Fibroblast of lung (primary cell): Measurements from ENCODE around the gene CDRT4. TPM values are rescaled to one million over a fixed set of nuclear protein-coding genes. Genes with fewer than 3 reads are reported as not detected.
A peak's percentile ranks its signal among the peaks of the same experiment; 100 is the strongest.

Experiments
- DNase-seq, 2 donors: peaks; one replicate each; pipeline versions ENCODE4 v3.0.0 to v3.0.0-alpha.2; 2010; ENCODE audit warnings: low read depth in 2 of 2
- H2AFZ ChIP-seq: 2 replicates; pipeline ENCODE4 v1.5.1; 2012; ENCODE audit warnings: low read length, control low read depth, inconsistent platforms
- H3K27ac ChIP-seq: 2 replicates; pipeline ENCODE4 v1.5.1; 2011; ENCODE audit warnings: low read length, control low read depth; ENCODE audit not compliant: insufficient read depth
- H3K27me3 ChIP-seq: 2 replicates; pipeline ENCODE4 v1.5.1; 2011; ENCODE audit warnings: mild to moderate bottlenecking, low read length; ENCODE audit not compliant: control insufficient read depth, insufficient read depth
- H3K36me3 ChIP-seq: 2 replicates; pipeline ENCODE4 v1.5.1; 2011; ENCODE audit warnings: low read length; ENCODE audit not compliant: control insufficient read depth, insufficient read depth
- H3K4me1 ChIP-seq: 2 replicates; pipeline ENCODE4 v1.5.1; 2011; ENCODE audit warnings: low read length; ENCODE audit not compliant: control insufficient read depth, insufficient read depth; ENCODE audit errors: extremely low read depth
- H3K4me2 ChIP-seq: 2 replicates; pipeline ENCODE4 v1.5.1; 2011; ENCODE audit warnings: low read length, control low read depth; ENCODE audit not compliant: insufficient read depth; ENCODE audit errors: extremely low read depth
- H3K4me3 ChIP-seq, 4 experiments: fragments of 200-600 bp in 1 of 4; sonication (generic) in 1 of 4; replicated peaks in 1 of 4; 2 replicates each; pipeline ENCODE4 v1.5.1; 2011 to 2016; ENCODE audit warnings: low read length in 4 of 4, low read depth in 3 of 4, mild to moderate bottlenecking in 3 of 4, control low read depth in 2 of 4, inconsistent platforms in 1 of 4, mixed read lengths in 1 of 4; ENCODE audit not compliant: insufficient read depth in 1 of 4; ENCODE audit errors: control extremely low read depth in 1 of 4
- H3K79me2 ChIP-seq: 2 replicates; pipeline ENCODE4 v1.5.1; 2012; ENCODE audit warnings: mild to moderate bottlenecking, low read length, inconsistent platforms; ENCODE audit not compliant: control insufficient read depth, insufficient read depth
- H3K9ac ChIP-seq: 2 replicates; pipeline ENCODE4 v1.5.1; 2011; ENCODE audit warnings: mild to moderate bottlenecking, low read length, control low read depth; ENCODE audit not compliant: insufficient read depth
- H3K9me3 ChIP-seq: 2 replicates; pipeline ENCODE4 v1.5.1; 2012; ENCODE audit warnings: low read depth, low read length; ENCODE audit not compliant: control insufficient read depth, insufficient read depth
- H4K20me1 ChIP-seq: 2 replicates; pipeline ENCODE4 v1.5.1; 2011; ENCODE audit warnings: low read length; ENCODE audit not compliant: control insufficient read depth, insufficient read depth; ENCODE audit errors: extremely low read depth
- EZH2 ChIP-seq: IDR thresholded peaks from 2 replicates; pipeline ENCODE4 v1.5.1; 2012; ENCODE audit warnings: low read length, control low read depth, mild to moderate bottlenecking; ENCODE audit errors: missing control alignments
- polyA plus RNA-seq, 2 donors: library from polyadenylated mRNA; depleted of rRNA in 1 of 2; stranded (reverse) in 1 of 2; unstranded in 1 of 2; fragments of >200 nt; gene quantifications; 2 replicates each; pipeline ENCODE4 v1.2.1, GENCODE V29; 2011 to 2012; ENCODE audit warnings: missing spikeins in 1 of 2
- total RNA-seq: library from RNA; depleted of rRNA; stranded (reverse); fragments of >200 nt; gene quantifications from 2 replicates; pipeline ENCODE4 v1.2.1, GENCODE V29; 2014
- TF ChIP-seq, protein P1 (sequence below), 2 donors: IDR thresholded peaks in 1 of 2; conservative IDR thresholded peaks in 1 of 2; 1 replicate in 1 of 2; 2 replicates in 1 of 2; pipeline ENCODE4 v1.5.1; 2011 to 2012; ENCODE audit warnings: low read length in 2 of 2, control low read depth in 1 of 2, inconsistent platforms in 1 of 2, low read depth in 1 of 2, mild to moderate bottlenecking in 1 of 2

Gene CDRT4
- total and polyA plus RNA-seq, 2 donors (not counting 1 experiment from before 2014, with no cell fraction given) = 0.49 to 2.3 TPM

DNA sequence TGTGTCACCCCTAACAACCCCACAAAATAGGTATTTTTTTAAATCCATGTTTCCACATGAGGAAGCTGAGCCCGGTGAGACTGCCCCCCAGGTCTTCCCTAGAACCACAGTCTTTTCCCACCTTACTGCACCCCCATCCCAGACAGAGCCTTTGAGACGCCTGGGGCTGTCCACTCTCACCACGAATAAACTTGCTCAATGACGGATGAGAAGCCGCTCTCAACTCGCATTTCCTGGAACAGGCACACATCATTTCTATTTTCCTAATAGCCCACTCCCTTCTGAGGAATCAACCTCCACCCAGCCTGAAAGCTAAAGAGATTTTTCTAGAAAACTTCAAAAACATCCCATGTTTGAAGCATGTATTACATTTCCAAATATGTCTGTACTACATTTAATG is 14.1 kb upstream of the CDRT4 start:
- no peaks in the 10 kb centered on the region for H3K27me3 ChIP-seq
- H3K36me3 ChIP-seq = no peaks in the 10 kb centered on the region
- no peaks in the 10 kb centered on the region for H4K20me1 ChIP-seq
- no peak overlapping the region for H3K4me2 ChIP-seq
- no peak overlapping the region for H3K4me3 ChIP-seq
- H3K9ac ChIP-seq = no peak overlapping the region
- no peak overlapping the region for H2AFZ ChIP-seq
- no peak overlapping the region for H3K27ac ChIP-seq
- H3K4me1 ChIP-seq = peaks cover 5% of the 10 kb centered on the region
- DNase-seq = no peak
- H3K9me3 ChIP-seq = no peaks in the 10 kb centered on the region
- no peaks in the 10 kb centered on the region for H3K79me2 ChIP-seq
- TF ChIP-seq, protein P1, sequence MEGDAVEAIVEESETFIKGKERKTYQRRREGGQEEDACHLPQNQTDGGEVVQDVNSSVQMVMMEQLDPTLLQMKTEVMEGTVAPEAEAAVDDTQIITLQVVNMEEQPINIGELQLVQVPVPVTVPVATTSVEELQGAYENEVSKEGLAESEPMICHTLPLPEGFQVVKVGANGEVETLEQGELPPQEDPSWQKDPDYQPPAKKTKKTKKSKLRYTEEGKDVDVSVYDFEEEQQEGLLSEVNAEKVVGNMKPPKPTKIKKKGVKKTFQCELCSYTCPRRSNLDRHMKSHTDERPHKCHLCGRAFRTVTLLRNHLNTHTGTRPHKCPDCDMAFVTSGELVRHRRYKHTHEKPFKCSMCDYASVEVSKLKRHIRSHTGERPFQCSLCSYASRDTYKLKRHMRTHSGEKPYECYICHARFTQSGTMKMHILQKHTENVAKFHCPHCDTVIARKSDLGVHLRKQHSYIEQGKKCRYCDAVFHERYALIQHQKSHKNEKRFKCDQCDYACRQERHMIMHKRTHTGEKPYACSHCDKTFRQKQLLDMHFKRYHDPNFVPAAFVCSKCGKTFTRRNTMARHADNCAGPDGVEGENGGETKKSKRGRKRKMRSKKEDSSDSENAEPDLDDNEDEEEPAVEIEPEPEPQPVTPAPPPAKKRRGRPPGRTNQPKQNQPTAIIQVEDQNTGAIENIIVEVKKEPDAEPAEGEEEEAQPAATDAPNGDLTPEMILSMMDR (conservative IDR thresholded peaks at IDR 0.05 in 1 of 2, IDR thresholded peaks at IDR 0.05 in 1 of 2; ENCODE audit: low read depth in 1 of 2, low read length in 2 of 2) = no peak
- no peak for TF ChIP-seq EZH2

DNA sequence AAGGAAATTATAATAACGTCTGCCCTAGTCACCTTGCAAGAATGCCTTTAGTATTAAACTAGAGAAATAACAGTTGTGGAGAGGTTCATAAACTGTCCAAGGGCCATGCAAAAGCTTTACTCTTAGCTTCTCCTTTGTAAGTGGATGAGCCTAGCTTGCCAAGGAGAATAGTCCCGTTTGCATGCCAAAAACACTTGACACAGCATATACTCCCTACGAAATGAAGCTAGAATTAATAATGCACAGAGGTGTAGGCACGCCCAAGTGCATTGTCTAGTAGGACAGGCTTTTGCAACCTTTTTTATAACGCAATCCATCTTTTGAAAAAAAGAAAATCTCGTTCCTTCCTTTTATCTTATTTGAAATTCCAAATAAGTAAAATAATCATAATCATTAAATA is 12.8 kb upstream of the CDRT4 start:
- Histone ChIP-seq H3K4me2 (no peak overlapping the region), H3K27ac (no peak overlapping the region), H3K36me3 (no peaks in the 10 kb centered on the region), H2AFZ (no peak overlapping the region), H4K20me1 (no peaks in the 10 kb centered on the region), H3K4me3 (no peak overlapping the region), H3K79me2 (no peaks in the 10 kb centered on the region), H3K9me3 (no peaks in the 10 kb centered on the region), H3K9ac (no peak overlapping the region), H3K4me1 (peaks cover 6% of the 10 kb centered on the region), H3K27me3 (no peaks in the 10 kb centered on the region)
- TF ChIP-seq EZH2 = no peak
- TF ChIP-seq, protein P1 (conservative IDR thresholded peaks at IDR 0.05 in 1 of 2, IDR thresholded peaks at IDR 0.05 in 1 of 2; ENCODE audit: low read depth in 1 of 2, low read length in 2 of 2) = no peak
- no peak for DNase-seq

DNA sequence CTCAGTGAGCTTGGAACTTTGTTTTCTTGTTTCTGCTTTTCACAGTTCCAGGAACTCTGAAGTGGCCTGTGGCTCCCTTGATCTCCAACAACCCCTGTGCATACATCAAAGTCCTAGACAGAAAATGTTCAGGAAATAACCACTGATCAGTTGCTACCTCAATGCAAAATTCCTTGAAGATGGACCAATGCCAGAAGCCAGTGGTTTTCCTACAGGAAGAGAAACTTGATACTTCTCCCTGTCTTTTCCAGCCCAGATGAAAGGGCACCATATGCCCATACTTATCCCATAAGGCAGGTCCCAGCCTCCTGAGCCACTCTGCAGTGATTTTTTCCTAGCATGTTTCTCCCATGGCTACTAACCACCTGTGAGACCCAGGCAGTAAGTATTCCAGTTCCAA is 12.3 kb upstream of the CDRT4 start:
- no peak overlapping the region for H3K4me2 ChIP-seq
- DNase-seq = peak; percentile 45 to 71
- TF ChIP-seq, protein P1 (conservative IDR thresholded peaks at IDR 0.05 in 1 of 2, IDR thresholded peaks at IDR 0.05 in 1 of 2; ENCODE audit: low read depth in 1 of 2, low read length in 2 of 2) = no peak
- no peak for TF ChIP-seq EZH2
- H3K4me3 ChIP-seq = no peak overlapping the region
- no peaks in the 10 kb centered on the region for H3K9me3 ChIP-seq
- no peaks in the 10 kb centered on the region for H3K36me3 ChIP-seq
- no peak overlapping the region for H3K27ac ChIP-seq
- no peaks in the 10 kb centered on the region for H3K79me2 ChIP-seq
- H3K27me3 ChIP-seq = no peaks in the 10 kb centered on the region
- H3K9ac ChIP-seq = no peak overlapping the region
- H3K4me1 ChIP-seq = peaks cover 6% of the 10 kb centered on the region
- H4K20me1 ChIP-seq = no peaks in the 10 kb centered on the region
- H2AFZ ChIP-seq = no peak overlapping the region
